Stimulated activated CD4-positive, alpha-beta T cell treated with anti-CD3 and anti-CD28 coated beads, TNF-alpha, amount 100 ng/mL, for 4 hours (primary cell): ENCODE data around the gene SLC2A6.
"Not testable (repeated sequence)": the region's sequence is repeated elsewhere in the genome, so short reads cannot be mapped to it uniquely, and the experiment has no call there.

Experiments used
- DNase-seq, 3 experiments: peaks; one replicate each; pipeline ENCODE4 v3.0.0-alpha.2; 2020; ENCODE audit warnings: low read depth in 3 of 3

The SLC2A6 gene

GRCh38 chr9:133463234-133463863, 15.6 kb downstream of the SLC2A6 start:
- no peak for DNase-seq

- DNase-seq: no peak
Observed at GRCh38 chr9:133461975-133462374, 16.9 kb downstream of the SLC2A6 start.

GRCh38 chr9:133460405-133461175, 18.3 kb downstream of the SLC2A6 start:
- DNase-seq: peak in 1 of 3 experiments; percentile 3

- peak; percentile 84 to 90 (median 88) for DNase-seq
Observed at GRCh38 chr9:133459476-133460404, 19.2 kb downstream of the SLC2A6 start, which contains the start of gene CACFD1. CACFD1 (plus strand) TSS chr9:133459978; CDS start chr9:133460067, 89 bp downstream.

GRCh38 chr9:133458643-133459312, 20.1 kb downstream of the SLC2A6 start:
- DNase-seq: no peak

- no peak for DNase-seq
Observed at GRCh38 chr9:133457748-133458147, 21.2 kb downstream of the SLC2A6 start.

GRCh38 chr9:133457233-133457632, 21.7 kb downstream of the SLC2A6 start:
- no peak for DNase-seq

GRCh38 chr9:133456409-133456808, 22.5 kb downstream of the SLC2A6 start:
- DNase-seq: no peak

- DNase-seq: no peak
Observed at GRCh38 chr9:133455936-133456335, 23.0 kb downstream of the SLC2A6 start.

GRCh38 chr9:133454943-133455673, 23.8 kb downstream of the SLC2A6 start:
- DNase-seq: no peak

GRCh38 chr9:133454325-133454724, 24.6 kb downstream of the SLC2A6 start:
- no peak for DNase-seq

GRCh38 chr9:133453651-133454050, 25.2 kb downstream of the SLC2A6 start:
- DNase-seq: no peak

GRCh38 chr9:133452562-133452961, 26.3 kb downstream of the SLC2A6 start:
- no peak for DNase-seq

GRCh38 chr9:133451865-133452264, 27.0 kb downstream of the SLC2A6 start:
- not testable (repeated sequence) for DNase-seq

GRCh38 chr9:133449760-133450159, 29.1 kb downstream of the SLC2A6 start:
- no peak for DNase-seq

- DNase-seq: no peak
Observed at GRCh38 chr9:133448487-133448972, 30.4 kb downstream of the SLC2A6 start.

GRCh38 chr9:133445293-133445969, 33.5 kb downstream of the SLC2A6 start:
- DNase-seq: no peak

GRCh38 chr9:133443982-133444381, 34.9 kb downstream of the SLC2A6 start:
- no peak for DNase-seq

GRCh38 chr9:133443248-133443647, 35.7 kb downstream of the SLC2A6 start:
- DNase-seq: no peak

- DNase-seq: no peak
Observed at GRCh38 chr9:133441571-133441970, 37.3 kb downstream of the SLC2A6 start.
